ENCODE results near the gene CRAMP1.

Gene CRAMP1

DNA sequence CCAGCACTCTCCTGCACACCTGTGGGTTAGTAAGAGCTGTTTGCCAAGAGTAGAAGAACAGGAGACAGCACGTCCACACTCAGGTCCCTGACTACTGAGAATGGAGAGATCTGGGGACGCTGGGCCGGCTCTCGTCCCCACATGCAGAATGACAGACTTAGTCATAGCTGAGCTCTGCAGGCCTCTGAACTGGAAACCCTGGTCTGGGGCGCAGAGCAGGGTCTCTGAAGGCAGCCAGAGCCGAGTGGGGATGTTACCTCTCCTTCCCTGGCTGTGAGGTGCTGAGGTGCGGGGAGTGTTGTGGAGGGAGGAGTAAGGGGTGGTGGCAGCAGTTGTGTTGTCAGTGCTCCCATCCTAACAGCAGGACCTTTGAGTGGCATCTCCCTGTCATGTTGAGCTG lies 58.7 kb downstream of the CRAMP1 start:
- H3K4me3 ChIP-seq (ENCODE audit: low read length): no peak overlapping the region
- DNase-seq (ENCODE audit: low read depth, low spot score): no peak

DNA sequence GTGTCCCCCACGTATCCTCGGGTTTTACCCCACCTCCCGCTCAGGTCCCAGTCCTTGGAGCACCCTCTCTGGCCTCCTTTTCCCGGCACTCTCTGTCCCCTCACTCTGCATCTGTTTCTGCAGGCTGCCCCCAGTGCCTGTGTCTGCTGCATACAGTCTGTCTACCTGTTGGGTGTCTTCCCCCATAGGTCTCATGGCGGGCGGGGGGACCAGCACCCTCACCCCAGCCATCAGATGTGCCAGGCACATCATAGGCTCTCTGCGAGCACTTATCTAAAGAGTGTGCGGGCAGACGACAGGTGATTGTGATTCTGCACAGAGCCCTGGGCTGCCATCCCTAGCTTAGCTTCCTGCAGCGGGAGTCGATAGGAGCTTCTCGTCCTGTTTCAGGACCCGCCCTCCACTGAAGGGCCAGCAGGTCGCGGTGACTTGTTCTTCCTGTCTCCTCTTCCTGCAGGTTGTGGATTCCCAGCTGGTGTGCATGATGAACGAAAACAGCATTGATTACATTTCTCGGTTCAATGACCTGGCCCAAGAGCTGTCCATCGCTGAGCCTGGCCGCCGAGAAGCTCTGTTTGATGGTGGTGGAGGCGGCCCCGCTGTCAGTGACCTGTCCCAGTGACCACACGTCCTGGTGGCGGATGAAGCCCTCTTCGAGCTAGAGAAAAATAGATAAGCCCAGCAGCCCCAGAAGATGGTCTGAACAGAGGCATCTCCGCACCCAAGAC lies 61.4 kb downstream of the CRAMP1 start:
- DNase-seq (ENCODE audit: low read depth, low spot score): no peak
- no peak overlapping the region for H3K4me3 ChIP-seq (ENCODE audit: low read length)

DNA sequence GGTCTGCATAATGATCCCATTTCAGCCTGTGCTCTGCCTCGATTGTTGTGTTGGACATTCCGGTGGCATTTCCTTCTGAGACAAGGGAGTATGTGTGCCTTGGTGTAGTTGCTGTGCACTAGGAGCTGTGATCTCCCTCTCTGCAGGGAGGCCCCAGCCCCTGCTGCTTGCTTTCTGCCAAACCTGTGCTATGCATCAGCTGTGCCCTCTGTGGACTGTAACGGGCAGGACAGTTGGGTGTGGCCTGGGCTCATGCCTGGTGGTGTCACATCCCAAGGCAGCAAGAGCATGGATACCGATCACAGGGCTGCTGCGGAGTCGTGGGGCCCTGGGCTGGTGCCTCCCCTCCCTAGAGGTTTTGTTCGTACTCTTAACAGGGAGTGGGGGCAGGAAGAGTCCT lies 62.1 kb downstream of the CRAMP1 start:
- no peak for DNase-seq (ENCODE audit: low read depth, low spot score)
- H3K4me3 ChIP-seq (ENCODE audit: low read length): no peak overlapping the region

DNA sequence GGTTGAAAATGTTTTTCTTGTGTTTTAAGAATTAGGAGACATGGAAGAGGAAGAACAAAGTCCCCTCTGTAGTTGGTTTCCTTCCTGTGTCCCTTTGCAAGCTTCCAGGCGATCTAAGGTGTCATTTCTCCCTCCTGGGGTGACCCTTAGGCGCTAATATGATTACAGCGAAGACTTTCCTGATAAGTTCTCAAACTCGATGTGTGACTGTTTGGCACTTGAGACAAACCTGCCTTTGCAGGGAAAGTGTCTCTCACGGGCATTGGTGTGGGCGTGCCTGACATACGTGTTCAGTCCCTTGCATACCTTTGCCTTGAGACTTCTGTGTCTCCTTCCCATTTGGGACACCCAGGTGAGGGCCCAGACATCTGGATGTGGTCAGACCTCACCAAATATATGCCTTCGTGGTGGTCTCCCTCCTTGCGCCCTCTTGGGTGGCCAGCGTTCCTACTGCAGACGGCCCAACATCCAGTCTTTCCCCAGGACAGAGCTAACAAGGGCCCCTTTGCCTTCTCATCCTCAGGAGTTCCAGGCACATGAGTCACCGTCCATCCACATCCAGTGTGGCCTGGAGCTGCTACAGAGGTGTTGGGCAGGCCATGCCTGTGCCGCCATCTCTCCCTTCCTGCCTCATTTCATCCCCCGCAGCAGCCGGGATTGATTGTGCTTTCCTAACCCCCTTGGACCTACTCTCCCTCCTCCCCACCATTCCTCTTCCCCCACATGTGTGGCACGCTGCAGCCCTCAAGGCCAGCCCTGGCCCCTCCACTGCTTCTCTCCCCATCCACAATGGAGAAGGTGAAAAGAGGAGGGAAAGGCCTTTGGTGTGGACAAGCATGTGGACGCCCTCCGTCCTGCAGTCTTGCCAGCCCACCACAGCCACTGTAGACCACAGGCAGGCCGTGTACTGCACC lies 62.8 kb downstream of the CRAMP1 start:
- DNase-seq (ENCODE audit: low read depth, low spot score): no peak
- no peak overlapping the region for H3K4me3 ChIP-seq (ENCODE audit: low read length)

DNA sequence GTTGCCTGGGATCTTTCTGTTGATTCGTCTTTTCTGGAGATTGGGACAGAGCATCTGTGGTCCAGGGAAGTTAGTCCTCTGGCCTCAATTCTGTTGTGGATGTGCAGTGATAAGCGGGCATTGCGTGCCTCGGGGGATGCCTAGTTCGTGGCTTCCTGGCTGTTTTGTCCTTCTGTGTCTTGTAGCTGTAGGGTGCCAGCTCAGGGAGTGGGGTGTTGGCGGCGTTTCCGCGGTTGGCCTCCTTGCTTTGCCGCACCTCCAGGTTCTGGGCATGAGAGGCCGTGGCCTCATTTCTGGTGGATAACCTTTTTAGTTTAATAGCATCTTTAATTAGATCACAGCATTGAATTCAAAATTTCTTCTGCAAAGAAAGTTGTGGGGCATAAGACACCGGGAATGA lies 64.5 kb downstream of the CRAMP1 start:
- no peak overlapping the region for H3K4me3 ChIP-seq (ENCODE audit: low read length)
- no peak for DNase-seq (ENCODE audit: low read depth, low spot score)

DNA sequence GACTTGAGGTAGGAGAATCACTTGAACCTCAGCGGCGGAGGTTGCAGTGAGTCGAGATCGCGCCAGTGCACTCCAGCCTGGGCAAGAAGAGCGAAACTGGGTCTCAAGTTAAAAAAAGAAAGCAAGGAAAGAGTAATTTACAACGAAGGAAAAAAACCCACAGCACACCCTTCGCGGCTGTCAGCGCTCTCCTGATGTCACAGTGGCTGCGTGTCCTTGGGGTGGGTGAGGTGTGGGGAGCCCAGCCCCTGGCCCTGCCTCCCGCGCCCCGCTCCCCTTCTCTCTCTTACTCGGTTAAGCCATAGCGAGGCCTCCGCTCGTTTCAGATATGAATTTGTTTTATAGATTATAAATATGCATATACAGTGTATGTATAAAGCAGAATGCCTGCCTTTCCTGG lies 65.2 kb downstream of the CRAMP1 start:
- DNase-seq (ENCODE audit: low read depth, low spot score): no peak
- H3K4me3 ChIP-seq (ENCODE audit: low read length): peak overlapping the region; percentile 38

DNA sequence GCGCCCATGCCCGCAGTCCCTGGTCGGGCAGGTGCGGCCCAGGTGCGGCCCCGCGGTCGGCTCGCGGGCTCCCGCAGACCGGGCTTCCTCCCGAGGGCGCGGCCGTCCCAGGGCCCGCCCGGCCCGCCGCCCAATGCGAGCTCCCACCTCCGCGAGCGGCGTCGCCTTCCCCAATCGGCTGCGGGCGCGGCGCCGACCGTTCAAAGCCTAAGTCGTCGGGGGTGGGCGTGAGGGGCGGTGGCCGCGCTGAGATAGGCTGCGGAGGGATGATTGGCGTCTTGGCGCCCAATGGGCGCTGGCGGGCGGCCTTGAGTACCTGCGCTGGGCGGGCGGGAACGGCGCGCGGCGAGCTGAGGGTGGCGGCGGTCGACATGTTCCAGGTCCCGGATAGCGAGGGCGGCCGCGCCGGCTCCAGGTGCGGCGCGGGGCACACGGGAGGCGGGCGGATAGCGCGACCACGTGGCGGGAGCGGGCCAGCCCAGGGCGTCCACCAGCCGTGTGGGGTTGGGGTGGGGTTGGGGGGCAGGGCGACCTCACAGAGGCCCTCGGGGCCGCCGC lies 65.9 kb downstream of the CRAMP1 start, which contains the start of gene JPT2:
Gene JPT2, plus strand, starts transcription at position 338 of the 558 bp plus-strand sequence. Its CDS starts 34 bp downstream, at position 372.
- peak; percentile 95 for DNase-seq (ENCODE audit: low read depth, low spot score)
- peak within 1 kb of the TSS; percentile 87 for H3K4me3 ChIP-seq (ENCODE audit: low read length)

DNA sequence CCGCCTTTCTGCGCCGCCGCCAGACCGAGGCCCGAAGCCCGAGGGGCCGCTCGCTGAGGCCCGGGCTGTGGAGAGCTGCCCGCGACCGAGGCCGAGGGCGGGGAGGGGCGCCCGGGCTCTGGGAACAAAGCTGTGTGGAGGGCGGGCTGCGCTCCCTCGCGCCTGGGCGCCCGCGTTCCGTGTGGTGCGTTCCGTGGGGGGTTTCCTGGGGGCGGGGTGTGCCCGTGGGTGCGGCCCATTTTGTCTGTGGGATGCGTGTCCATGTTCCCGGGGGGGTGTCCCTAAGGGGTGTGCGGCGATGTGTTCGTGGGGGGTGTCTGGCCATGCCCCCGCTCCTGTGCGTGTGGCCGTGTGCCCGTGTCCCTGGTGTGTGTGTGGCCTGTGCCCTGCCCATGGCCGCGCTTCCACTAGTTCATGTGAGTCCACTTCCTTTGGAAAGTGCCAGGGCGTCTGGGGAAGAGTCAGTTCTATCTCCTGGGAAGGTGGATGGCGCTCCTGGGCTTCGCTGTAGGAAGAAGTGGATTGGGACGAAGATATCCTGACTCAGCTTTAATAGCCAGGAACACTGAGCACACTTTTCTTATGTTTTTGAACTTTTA lies 66.4 kb downstream of the CRAMP1 start:
- H3K4me3 ChIP-seq (ENCODE audit: low read length): peak overlapping the region; percentile 87
- DNase-seq (ENCODE audit: low read depth, low spot score): no peak

DNA sequence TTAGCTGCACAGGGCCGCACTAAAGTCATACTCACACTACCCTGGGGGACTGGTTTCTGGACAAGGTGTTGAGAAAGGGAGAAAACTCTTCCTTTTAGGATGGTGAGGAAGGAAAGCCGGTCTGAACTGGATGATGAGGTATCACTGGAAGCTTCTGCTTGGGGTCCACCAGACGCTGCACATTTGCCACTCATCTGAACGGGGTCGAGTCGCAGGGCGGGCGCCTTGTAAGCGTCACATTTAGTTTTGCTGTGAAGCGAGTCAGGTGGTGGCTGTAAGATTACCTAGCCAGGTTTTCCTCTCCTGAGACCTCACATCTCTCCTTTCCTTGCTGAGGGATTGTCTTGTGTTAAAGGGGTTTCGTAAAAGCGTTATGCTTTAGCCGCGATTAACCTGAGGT lies 68.2 kb downstream of the CRAMP1 start:
- no peak for DNase-seq (ENCODE audit: low read depth, low spot score)
- H3K4me3 ChIP-seq (ENCODE audit: low read length): no peak overlapping the region

DNA sequence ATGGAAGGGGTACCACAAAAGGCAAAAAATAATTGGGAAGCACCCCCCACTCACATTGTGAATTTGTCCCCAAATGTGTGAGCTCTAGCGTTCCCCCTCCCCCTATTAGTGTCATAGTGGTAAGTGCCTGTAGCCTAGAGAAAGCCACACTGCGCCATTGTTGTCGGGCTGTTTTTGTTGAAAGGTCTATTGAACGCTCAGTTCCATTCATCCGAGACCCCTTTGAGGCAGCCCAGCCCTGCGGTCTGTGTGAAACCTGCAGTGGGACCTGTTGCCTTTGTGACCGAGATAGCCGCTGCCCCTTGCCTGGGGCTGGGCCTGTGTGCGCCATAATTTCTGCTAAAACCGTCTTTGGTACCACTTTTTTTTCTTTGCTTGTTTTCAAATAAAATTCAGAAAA lies 68.9 kb downstream of the CRAMP1 start:
- no peak overlapping the region for H3K4me3 ChIP-seq (ENCODE audit: low read length)
- no peak for DNase-seq (ENCODE audit: low read depth, low spot score)

DNA sequence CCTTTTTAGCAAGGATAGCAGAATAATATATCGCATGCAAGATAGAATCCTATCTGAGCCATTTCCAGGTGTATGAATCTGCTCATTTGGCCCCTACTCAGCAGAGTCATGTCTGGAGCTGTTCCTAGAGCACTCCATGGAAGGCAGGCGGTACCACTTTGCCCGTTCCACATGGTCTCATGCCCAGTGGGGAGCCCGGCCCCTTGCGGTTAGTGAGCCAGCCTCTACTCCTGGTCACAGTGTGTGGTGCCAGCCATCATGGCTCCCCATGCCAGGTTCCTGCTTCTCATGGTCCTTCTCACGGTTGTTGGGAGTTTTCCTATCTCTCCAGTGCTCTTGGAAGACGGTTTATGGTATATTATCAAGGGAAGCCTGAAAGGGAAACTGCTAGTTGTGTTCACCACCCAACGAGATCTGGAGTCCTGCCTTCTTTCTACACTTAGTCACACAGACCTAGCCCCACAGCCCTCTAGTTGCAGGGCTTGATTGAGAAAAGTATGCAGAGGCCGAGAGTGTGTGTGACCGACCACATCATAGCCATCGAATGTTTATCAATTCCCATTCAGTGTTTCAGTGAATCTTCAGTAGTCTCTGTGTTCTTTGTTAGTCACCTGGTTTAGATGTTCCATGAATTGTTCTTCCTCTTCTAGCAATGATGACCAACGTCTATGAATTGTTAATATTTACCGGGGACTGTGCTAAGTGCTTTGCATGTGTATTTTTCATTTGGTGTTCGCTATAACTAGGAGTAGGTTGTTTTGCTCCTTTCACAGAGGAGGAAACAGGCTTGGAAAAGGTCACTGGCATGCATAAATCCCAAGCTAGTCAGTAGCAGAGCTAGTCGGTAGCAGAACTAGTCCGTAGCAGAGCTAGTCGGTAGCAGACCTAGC lies 75.5 kb downstream of the CRAMP1 start:
- H3K4me3 ChIP-seq (ENCODE audit: low read length): no peak overlapping the region
- no peak for DNase-seq (ENCODE audit: low read depth, low spot score)

DNA sequence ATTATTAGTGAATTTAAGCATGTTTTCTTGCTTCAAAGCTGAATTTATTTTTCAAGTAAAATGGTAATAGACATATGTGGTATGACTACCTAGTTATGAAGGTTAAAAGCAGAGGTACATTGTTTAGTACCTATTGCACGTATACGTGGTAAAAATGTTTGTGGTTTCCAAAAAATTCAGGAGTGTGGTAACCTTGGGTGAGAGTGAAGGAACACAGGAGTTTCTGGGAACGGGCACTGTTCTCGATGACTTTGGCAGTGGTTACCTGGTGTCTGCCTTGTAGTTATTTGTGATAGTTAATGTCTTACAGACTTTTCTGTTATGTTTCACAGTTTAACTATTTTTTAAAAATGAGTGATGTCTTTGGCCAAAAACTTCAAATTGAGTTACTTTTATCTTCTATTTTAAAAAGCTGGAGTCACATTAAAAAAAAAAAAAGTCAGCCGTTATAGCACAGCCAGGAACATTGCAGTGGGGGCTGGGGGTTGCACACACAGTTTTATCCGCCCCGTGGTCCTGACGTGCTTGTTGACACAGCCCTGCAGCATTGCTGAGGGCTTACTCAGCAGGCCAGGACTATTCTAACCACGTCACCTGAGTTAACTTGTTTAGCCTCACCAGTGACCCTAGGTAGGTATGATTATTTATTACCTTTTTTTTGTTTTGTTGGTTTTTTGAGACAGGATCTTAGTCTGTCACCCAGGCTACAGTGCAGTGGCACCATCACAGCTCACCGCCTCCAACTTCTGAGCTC lies 76.8 kb downstream of the CRAMP1 start:
- DNase-seq (ENCODE audit: low read depth, low spot score): no peak
- no peak overlapping the region for H3K4me3 ChIP-seq (ENCODE audit: low read length)

DNA sequence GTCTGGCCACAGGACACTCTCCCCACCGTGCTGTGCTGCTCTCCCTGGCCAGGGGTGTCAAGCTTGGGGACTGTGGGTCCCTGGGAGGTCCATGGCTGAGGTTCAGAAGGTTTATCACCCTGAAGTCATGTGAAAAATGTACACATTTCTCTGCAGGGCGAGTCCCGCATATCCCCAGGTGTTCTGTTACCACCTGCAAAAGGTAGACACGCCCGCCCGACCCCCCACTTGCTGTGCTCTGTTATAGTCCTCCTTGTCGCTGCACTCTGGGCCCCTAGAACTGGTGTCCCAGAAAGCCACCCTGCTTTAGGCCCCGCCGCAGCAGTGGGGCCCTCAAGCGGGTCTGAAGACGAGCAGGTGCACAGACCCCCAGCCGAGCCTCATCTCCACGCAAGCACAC lies 77.7 kb downstream of the CRAMP1 start:
- H3K4me3 ChIP-seq (ENCODE audit: low read length): no peak overlapping the region
- no peak for DNase-seq (ENCODE audit: low read depth, low spot score)

DNA sequence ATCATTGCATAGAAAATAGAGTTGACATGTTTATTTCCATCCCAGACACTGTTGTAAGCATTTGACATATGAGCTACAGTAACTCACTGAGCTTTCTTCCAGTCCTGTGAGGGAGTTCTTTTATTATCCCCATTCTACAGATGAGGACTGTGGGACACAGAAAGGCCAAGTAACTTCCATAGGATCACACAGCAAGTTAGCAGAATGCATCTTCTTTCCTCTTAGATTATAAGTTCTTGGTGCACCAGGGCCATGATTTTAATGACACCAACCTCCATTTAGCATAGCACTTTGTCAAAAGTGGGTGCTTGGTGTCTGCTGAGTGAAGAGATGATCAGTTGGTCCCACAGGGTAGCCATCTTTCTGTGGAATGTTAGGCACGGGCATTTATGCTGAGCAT lies 78.7 kb downstream of the CRAMP1 start:
- no peak for DNase-seq (ENCODE audit: low read depth, low spot score)
- H3K4me3 ChIP-seq (ENCODE audit: low read length): no peak overlapping the region

DNA sequence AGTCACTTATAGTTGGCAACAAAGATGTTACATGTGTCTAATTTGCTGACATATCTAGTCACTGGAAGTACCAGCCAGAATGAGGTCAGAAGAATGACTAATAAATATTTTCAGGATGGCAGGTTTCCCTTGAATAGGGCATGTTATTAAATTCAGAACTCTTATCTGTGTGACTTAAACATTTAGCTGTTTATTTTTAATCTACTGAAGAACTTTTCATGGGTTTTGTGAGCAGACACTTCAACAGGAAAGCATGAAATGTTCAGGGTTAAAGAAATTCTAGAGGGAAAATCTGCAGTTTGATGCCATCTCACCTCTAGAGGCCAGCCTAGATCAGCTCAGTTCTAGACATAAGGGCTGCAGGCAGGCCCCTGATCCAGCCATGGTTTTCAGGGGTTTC lies 79.1 kb downstream of the CRAMP1 start:
- no peak overlapping the region for H3K4me3 ChIP-seq (ENCODE audit: low read length)
- no peak for DNase-seq (ENCODE audit: low read depth, low spot score)

DNA sequence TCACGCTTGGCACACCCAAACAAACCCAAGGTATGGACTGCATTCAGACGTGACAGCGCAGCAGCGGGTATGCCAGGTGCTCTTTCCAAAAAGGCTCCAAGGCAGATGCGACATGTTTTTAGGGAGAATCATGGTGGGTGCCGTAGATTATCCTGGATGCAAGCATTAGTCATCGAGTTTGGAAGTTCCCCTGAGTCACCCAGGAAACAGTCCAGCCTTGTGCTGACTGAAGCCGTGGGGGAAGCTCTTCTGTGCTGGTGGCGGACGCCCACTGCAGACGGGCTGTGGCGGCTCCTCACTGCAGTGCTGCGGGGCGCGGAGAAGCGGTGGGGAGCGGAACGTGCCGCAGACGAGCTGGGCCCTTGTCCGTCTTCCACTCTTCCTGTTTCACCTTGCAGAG lies 79.8 kb downstream of the CRAMP1 start:
- H3K4me3 ChIP-seq (ENCODE audit: low read length): no peak overlapping the region
- DNase-seq (ENCODE audit: low read depth, low spot score): no peak

DNA sequence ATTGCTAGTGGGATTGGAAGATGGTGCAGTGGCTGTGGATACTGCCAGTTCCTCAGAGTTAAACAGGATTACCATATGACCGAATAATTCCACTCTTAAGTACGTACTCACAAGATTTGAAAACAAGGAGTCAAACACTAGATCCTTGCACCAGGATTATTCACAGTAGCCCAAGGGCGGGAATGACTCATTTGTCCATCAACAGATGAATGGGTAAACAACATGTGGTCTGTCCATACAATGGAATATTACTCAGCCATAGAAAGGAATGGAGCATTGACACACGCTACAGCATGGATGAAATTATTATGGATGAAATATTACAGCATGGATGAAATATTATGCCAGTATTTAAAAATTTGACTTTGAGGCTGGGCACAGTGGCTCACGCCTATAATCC lies 84.7 kb downstream of the CRAMP1 start:
- no peak overlapping the region for H3K4me3 ChIP-seq (ENCODE audit: low read length)
- DNase-seq (ENCODE audit: low read depth, low spot score): no peak

DNA sequence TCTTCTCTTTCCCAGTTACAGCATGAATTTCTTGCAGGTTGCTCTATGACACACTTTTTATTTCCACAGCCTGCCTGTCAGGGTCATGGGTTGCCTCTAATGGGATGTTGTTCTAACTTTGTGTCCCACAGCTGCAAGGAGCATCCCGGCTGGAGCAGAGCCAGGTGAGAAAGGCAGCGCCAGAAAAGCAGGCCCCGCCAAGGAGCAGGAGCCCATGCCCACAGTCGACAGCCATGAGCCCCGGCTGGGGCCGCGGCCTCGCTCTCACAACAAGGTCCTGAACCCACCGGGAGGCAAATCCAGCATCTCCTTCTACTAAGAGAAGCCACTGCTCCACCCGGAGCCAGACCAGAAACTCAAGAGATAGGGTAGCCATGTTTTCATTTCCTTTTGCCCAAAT lies 86.5 kb downstream of the CRAMP1 start:
- DNase-seq (ENCODE audit: low read depth, low spot score): no peak

More for the DNA sequence above, 86.5 kb downstream of the CRAMP1 start:
- no peak overlapping the region for H3K4me3 ChIP-seq (ENCODE audit: low read length)
